Stimulated activated CD8-positive, alpha-beta memory T cell treated with anti-CD3 and anti-CD28 coated beads, Interleukin-2, amount 100 ng/mL, for 48 hours (primary cell): ENCODE results near the gene FAM227B.
"Not testable (repeated sequence)": the region's sequence is repeated elsewhere in the genome, so short reads cannot be mapped to it uniquely, and the experiment has no call there.

Source experiments
- DNase-seq, 2 donors: peaks; one replicate each; pipeline ENCODE4 v3.0.0-alpha.2; 2020; ENCODE audit warnings: low read depth in 2 of 2

FAM227B gene

GRCh38 chr15:49620658-49621368, at the start of gene FAM227B, which contains the start of gene DTWD1:
Gene FAM227B, minus strand, starts transcription at chr15:49620818. Its CDS starts 5,647 bp downstream, at chr15:49615171.
Gene DTWD1, plus strand, starts transcription at chr15:49621048. Its CDS starts 4,120 bp downstream, at chr15:49625168.
- DNase-seq = peak; percentile 84 to 90

GRCh38 chr15:49669288-49669687, 48.7 kb upstream of the FAM227B start:
- no peak for DNase-seq

- DNase-seq = not testable (repeated sequence)
Measured at GRCh38 chr15:49666486-49666885, 45.9 kb upstream of the FAM227B start.

- DNase-seq = no peak
Measured at GRCh38 chr15:49664716-49665115, 44.1 kb upstream of the FAM227B start.

- no peak for DNase-seq
Measured at GRCh38 chr15:49656734-49657133, 36.1 kb upstream of the FAM227B start.

- no peak for DNase-seq
Measured at GRCh38 chr15:49652922-49653321, 32.3 kb upstream of the FAM227B start.

GRCh38 chr15:49650676-49651075, 30.1 kb upstream of the FAM227B start:
- DNase-seq = no peak

- DNase-seq = no peak
Measured at GRCh38 chr15:49649987-49650386, 29.4 kb upstream of the FAM227B start.

- DNase-seq = no peak
Measured at GRCh38 chr15:49646891-49647290, 26.3 kb upstream of the FAM227B start.

GRCh38 chr15:49645941-49646340, 25.3 kb upstream of the FAM227B start:
- no peak for DNase-seq

GRCh38 chr15:49645277-49645676, 24.7 kb upstream of the FAM227B start:
- no peak for DNase-seq

GRCh38 chr15:49644364-49644794, 23.8 kb upstream of the FAM227B start:
- DNase-seq = no peak

- DNase-seq = no peak
Measured at GRCh38 chr15:49637857-49638256, 17.2 kb upstream of the FAM227B start.

- no peak for DNase-seq
Measured at GRCh38 chr15:49628379-49628778, 7.8 kb upstream of the FAM227B start.

GRCh38 chr15:49627407-49627877, 6.8 kb upstream of the FAM227B start:
- no peak for DNase-seq

- no peak for DNase-seq
Measured at GRCh38 chr15:49625460-49626036, 4.9 kb upstream of the FAM227B start.

GRCh38 chr15:49624056-49624455, 3.4 kb upstream of the FAM227B start:
- DNase-seq = no peak

- DNase-seq = no peak
Measured at GRCh38 chr15:49622561-49622960, 1.9 kb upstream of the FAM227B start.

GRCh38 chr15:49621887-49622286, 1.3 kb upstream of the FAM227B start:
- no peak for DNase-seq

- no peak for DNase-seq
Measured at GRCh38 chr15:49621401-49621811, 788 bp upstream of the FAM227B start.

GRCh38 chr15:49620199-49620598, 419 bp downstream of the FAM227B start:
- DNase-seq = no peak

- no peak for DNase-seq
Measured at GRCh38 chr15:49619226-49619625, 1.4 kb downstream of the FAM227B start.

GRCh38 chr15:49612240-49612639, 8.4 kb downstream of the FAM227B start:
- DNase-seq = not testable (repeated sequence)
